H9 (cell line): ENCODE measurements around the gene NPHS1. TPM values are rescaled to one million over a fixed set of nuclear protein-coding genes. Genes with fewer than 3 reads are reported as not detected.
A peak's percentile ranks its signal among the peaks of the same experiment; 100 is the strongest.

Experiments
- DNase-seq: peaks from one replicate; pipeline ENCODE4 v3.0.0-alpha.2; 2017
- H2AFZ ChIP-seq: one replicate; pipeline ENCODE4 v1.6.1; 2013; ENCODE audit warnings: mild to moderate bottlenecking, low read length, control low read depth, moderate library complexity
- H2AK5ac ChIP-seq: 2 replicates; pipeline ENCODE4 v1.6.1; 2013; ENCODE audit warnings: low read length, control low read depth, mixed read lengths; ENCODE audit not compliant: insufficient read length
- H2BK120ac ChIP-seq: one replicate; pipeline ENCODE4 v1.6.1; 2013; ENCODE audit warnings: low read depth, mild to moderate bottlenecking, low read length, control low read depth, inconsistent platforms; ENCODE audit not compliant: poor library complexity, severe bottlenecking
- H2BK12ac ChIP-seq: 2 replicates; pipeline ENCODE4 v1.6.1; 2013; ENCODE audit warnings: low read length, control low read depth, mixed read lengths, low read depth; ENCODE audit not compliant: insufficient read length
- H2BK15ac ChIP-seq: 2 replicates; pipeline ENCODE4 v1.6.1; 2013; ENCODE audit warnings: low read depth, low read length, control low read depth
- H2BK20ac ChIP-seq: one replicate; pipeline ENCODE4 v1.6.1; 2013; ENCODE audit warnings: low read depth, mild to moderate bottlenecking, low read length, control low read depth, inconsistent platforms; ENCODE audit not compliant: poor library complexity, severe bottlenecking
- H2BK5ac ChIP-seq: 2 replicates; pipeline ENCODE4 v1.6.1; 2013; ENCODE audit warnings: low read length, control low read depth, mixed read lengths; ENCODE audit not compliant: insufficient read length
- H3K14ac ChIP-seq: 2 replicates; pipeline ENCODE4 v1.6.1; 2013; ENCODE audit warnings: low read length, control low read depth; ENCODE audit not compliant: insufficient read depth
- H3K18ac ChIP-seq: 2 replicates; pipeline ENCODE4 v1.6.1; 2013; ENCODE audit warnings: low read depth, mild to moderate bottlenecking, mixed read lengths, low read length, control low read depth; ENCODE audit not compliant: insufficient read length
- H3K23ac ChIP-seq: 2 replicates; pipeline ENCODE4 v1.6.1; 2013; ENCODE audit warnings: low read length, control low read depth, mixed read lengths, low read depth; ENCODE audit not compliant: insufficient read length
- H3K23me2 ChIP-seq: 2 replicates; pipeline ENCODE4 v1.6.1; 2013; ENCODE audit warnings: low read depth, mild to moderate bottlenecking, mixed read lengths, low read length, control low read depth; ENCODE audit not compliant: insufficient read length, poor library complexity, severe bottlenecking
- H3K27ac ChIP-seq: 2 replicates; pipeline ENCODE4 v1.5.1; 2013; ENCODE audit warnings: low read length, control low read depth, mixed read lengths, low read depth; ENCODE audit not compliant: insufficient read length
- H3K27me3 ChIP-seq: 2 replicates; pipeline ENCODE4 v1.6.1; 2013; ENCODE audit warnings: low read length, control low read depth, inconsistent platforms; ENCODE audit not compliant: insufficient read depth
- H3K4ac ChIP-seq: 2 replicates; pipeline ENCODE4 v1.6.1; 2013; ENCODE audit warnings: low read depth, mild to moderate bottlenecking, control low read depth, inconsistent platforms, low read length, moderate library complexity
- H3K4me1 ChIP-seq: 2 replicates; pipeline ENCODE4 v1.6.1; 2013; ENCODE audit warnings: low read length, control low read depth, inconsistent platforms; ENCODE audit not compliant: insufficient read depth
- H3K4me2 ChIP-seq: 2 replicates; pipeline ENCODE4 v1.6.1; 2013; ENCODE audit warnings: low read length, control low read depth, mixed read lengths; ENCODE audit not compliant: insufficient read length, insufficient read depth
- H3K56ac ChIP-seq: 2 replicates; pipeline ENCODE4 v1.6.1; 2013; ENCODE audit warnings: low read depth, mild to moderate bottlenecking, mixed read lengths, low read length, control low read depth; ENCODE audit not compliant: insufficient read length
- H3K79me1 ChIP-seq: 2 replicates; pipeline ENCODE4 v1.6.1; 2013; ENCODE audit warnings: low read depth, mild to moderate bottlenecking, moderate library complexity, low read length, control low read depth, inconsistent platforms; ENCODE audit not compliant: insufficient read depth, poor library complexity, severe bottlenecking
- H3K79me2 ChIP-seq: 2 replicates; pipeline ENCODE4 v1.6.1; 2013; ENCODE audit warnings: low read length, control low read depth, inconsistent platforms; ENCODE audit not compliant: insufficient read depth
- H3K9ac ChIP-seq: 2 replicates; pipeline ENCODE4 v1.6.1; 2013; ENCODE audit warnings: low read length, control low read depth, mixed read lengths; ENCODE audit not compliant: insufficient read length; ENCODE audit errors: extremely low read depth
- H3K9me3 ChIP-seq: one replicate; pipeline ENCODE4 v1.6.1; 2013; ENCODE audit warnings: low read depth, low read length, inconsistent platforms; ENCODE audit not compliant: control insufficient read depth
- H3T11ph ChIP-seq: one replicate; pipeline ENCODE4 v1.6.1; 2013; ENCODE audit warnings: mild to moderate bottlenecking, low read length, control low read depth, inconsistent platforms
- H4K20me1 ChIP-seq: one replicate; pipeline ENCODE4 v1.6.1; 2013; ENCODE audit not compliant: control insufficient read depth, insufficient read length, insufficient read depth
- H4K5ac ChIP-seq: 2 replicates; pipeline ENCODE4 v1.6.1; 2013; ENCODE audit warnings: low read depth, mild to moderate bottlenecking, mixed read lengths, low read length, control low read depth; ENCODE audit not compliant: insufficient read length
- H4K8ac ChIP-seq: replicated peaks from 2 replicates; pipeline ENCODE4 v1.6.1; 2013; ENCODE audit warnings: low read length, control low read depth, mixed read lengths, low read depth; ENCODE audit not compliant: insufficient read length
- H4K91ac ChIP-seq: 2 replicates; pipeline ENCODE4 v1.6.1; 2013; ENCODE audit warnings: low read depth, mild to moderate bottlenecking, moderate library complexity, mixed read lengths, low read length, control low read depth; ENCODE audit not compliant: insufficient read length
- H3K27ac Mint-ChIP-seq, 3 experiments: 2 replicates in 2 of 3; 3 replicates in 1 of 3; pipeline ENCODE4 v1.8.0; 2020 to 2021; ENCODE audit warnings: mixed read lengths in 3 of 3, mild to moderate bottlenecking in 1 of 3, moderate library complexity in 1 of 3
- H3K27me3 Mint-ChIP-seq: 2 replicates; pipeline ENCODE4 v1.8.0; 2021; ENCODE audit warnings: low read depth, mild to moderate bottlenecking, moderate library complexity, mixed read lengths
- H3K36me3 Mint-ChIP-seq, 3 experiments: 2 replicates in 2 of 3; 3 replicates in 1 of 3; pipeline ENCODE4 v1.8.0; 2020 to 2021; ENCODE audit warnings: low read depth in 3 of 3, mixed read lengths in 3 of 3; ENCODE audit not compliant: insufficient read depth in 1 of 3
- H3K4me1 Mint-ChIP-seq, 2 experiments: 2 replicates each; pipeline ENCODE4 v1.8.0; 2020; ENCODE audit warnings: mixed read lengths in 2 of 2
- H3K4me3 Mint-ChIP-seq, 2 experiments: 2 replicates in 1 of 2; 3 replicates in 1 of 2; pipeline ENCODE4 v1.8.0; 2020 to 2021; ENCODE audit warnings: mild to moderate bottlenecking in 2 of 2, mixed read lengths in 2 of 2, moderate library complexity in 1 of 2
- H3K9me3 Mint-ChIP-seq, 2 experiments: 2 replicates in 1 of 2; 3 replicates in 1 of 2; pipeline ENCODE4 v1.8.0; 2020; ENCODE audit warnings: mild to moderate bottlenecking in 2 of 2, mixed read lengths in 2 of 2, moderate library complexity in 1 of 2
- CTCF ChIP-seq: fragments of 200-600 bp; sonication (generic); conservative IDR thresholded peaks from 3 replicates; pipeline ENCODE4 v1.8.0; 2021; ENCODE audit warnings: antibody characterized with exemption, mild to moderate bottlenecking
- WGBS: extraction: QIAGEN DNeasy Blood & Tissue Kit; methylation state at CpG from one replicate; pipeline ENCODE4 v1.1.7; 2013; ENCODE audit warnings: missing lambda C conversion rate, low lambda C conversion rate, mixed read lengths; ENCODE audit not compliant: insufficient read length; ENCODE audit errors: extremely low coverage; 5-methylcytosine and 5-hydroxymethylcytosine counted together
- total RNA-seq: library from RNA; stranded (reverse); gene quantifications from 2 replicates; pipeline ENCODE4 v1.2.1, GENCODE V29; 2021

Gene NPHS1
- total RNA-seq, 1 experiment from 2014 or later, result 0.83 TPM

GRCh38 chr19:35806597-35806996 is 45.7 kb downstream of the NPHS1 start:
- no peak overlapping the region for H2BK5ac ChIP-seq
- no peak overlapping the region for H3K18ac ChIP-seq
- DNase-seq, result no peak
- H3K27ac Mint-ChIP-seq, result peak overlapping the region in 1 of 3 experiments; percentile 79; a peak in 1 of 7 replicates
- no peak overlapping the region for H2AFZ ChIP-seq
- no peak overlapping the region for H4K91ac ChIP-seq
- no peaks in the 10 kb centered on the region for H3K79me1 ChIP-seq
- H3K4me1 Mint-ChIP-seq, result peaks cover 6 to 9% of the 10 kb centered on the region in 2 experiments
- WGBS, result no CpG with 5 or more reads among the region's 18 CpGs
- no peak overlapping the region for H2BK12ac ChIP-seq
- no peak overlapping the region for H4K8ac ChIP-seq
- H3K9ac ChIP-seq, result no peak overlapping the region
- H2BK15ac ChIP-seq, result no peak overlapping the region
- H3T11ph ChIP-seq, result no peak overlapping the region
- H2BK20ac ChIP-seq, result no peak overlapping the region
- no peaks in the 10 kb centered on the region for H3K27me3 ChIP-seq
- peaks cover 29% of the 10 kb centered on the region for H3K27me3 Mint-ChIP-seq
- H3K56ac ChIP-seq, result no peak overlapping the region
- TF ChIP-seq CTCF, result no peak
- no peaks in the 10 kb centered on the region for H3K9me3 ChIP-seq
- H3K4me2 ChIP-seq, result no peak overlapping the region
- H3K4me3 Mint-ChIP-seq, result no peak overlapping the region
- no peaks in the 10 kb centered on the region for H3K36me3 Mint-ChIP-seq
- no peak overlapping the region for H4K5ac ChIP-seq
- H3K23me2 ChIP-seq, result no peaks in the 10 kb centered on the region
- H3K23ac ChIP-seq, result no peak overlapping the region
- no peak overlapping the region for H3K14ac ChIP-seq
- H3K4ac ChIP-seq, result no peak overlapping the region
- no peaks in the 10 kb centered on the region; the same call in 1 of the 2 replicates for H3K4me1 ChIP-seq
- no peaks in the 10 kb centered on the region; a peak in 2 of 5 replicates for H3K9me3 Mint-ChIP-seq
- H2BK120ac ChIP-seq, result no peak overlapping the region
- no peaks in the 10 kb centered on the region for H3K79me2 ChIP-seq
- no peak overlapping the region for H3K27ac ChIP-seq
- no peak overlapping the region for H2AK5ac ChIP-seq
- H4K20me1 ChIP-seq, result no peaks in the 10 kb centered on the region
